ENCODE results near the gene ATP2B2. TPM values are rescaled to one million over a fixed set of nuclear protein-coding genes. Genes with fewer than 3 reads are reported as not detected.

The ATP2B2 gene
- total and polyA plus RNA-seq, 2 of the 8 experiments (the other 6 are each of a cell fraction or from before 2014, with no cell fraction given) = 0.14 to 1.2 TPM

- Histone ChIP-seq H3K36me3 (ENCODE audit: control insufficient read depth in 2 of 4, insufficient read depth in 4 of 4, low read length in 3 of 4) (no peaks in the 10 kb centered on the region), H3K9me3 (ENCODE audit: insufficient read depth in 2 of 2, low read depth in 1 of 2, low read length in 1 of 2) (peaks cover 0 to 4% of the 10 kb centered on the region in 2 experiments; a peak in 1 of 4 replicates), H3K79me2 (ENCODE audit: control insufficient read depth in 1 of 2, insufficient read depth in 2 of 2, low read length in 2 of 2) (no peaks in the 10 kb centered on the region), H2BK5ac (ENCODE audit: low read depth, low read length) (0 out of 2 replicates have a peak overlapping the region, but pooled peaks have one; percentile 44), H3K9ac (replicated peaks in 1 of 4; ENCODE audit: extremely low read depth in 1 of 4, low read depth in 3 of 4, low read length in 3 of 4) (no peak overlapping the region), H3K4me2 (ENCODE audit: insufficient read depth in 1 of 2, low read depth in 2 of 2, low read length in 2 of 2) (no peak overlapping the region), H3K79me1 (ENCODE audit: low read depth, low read length) (no peaks in the 10 kb centered on the region), H3K23me2 (ENCODE audit: low read depth, low read length) (no peaks in the 10 kb centered on the region), H3K27me3 (replicated peaks in 1 of 4; ENCODE audit: control insufficient read depth in 3 of 4, extremely low read depth in 1 of 4, insufficient read depth in 3 of 4, low read length in 3 of 4) (no peaks in the 10 kb centered on the region; a peak in 2 of 7 replicates), H3K4ac (replicated peaks; ENCODE audit: insufficient read length, low read depth, low read length) (no peak overlapping the region), H4K20me1 (replicated peaks in 1 of 2; ENCODE audit: control insufficient read depth in 1 of 2, insufficient read depth in 2 of 2, low read length in 2 of 2) (no peaks in the 10 kb centered on the region), H3K14ac (ENCODE audit: insufficient read length) (no peak overlapping the region), H2BK120ac (replicated peaks; ENCODE audit: low read depth, low read length) (no peak overlapping the region), H2AK5ac (ENCODE audit: low read depth, low read length) (no peak overlapping the region), H3K27ac (ENCODE audit: low read depth, low read length) (no peak overlapping the region), H3K18ac (ENCODE audit: extremely low read depth, low read length) (no peak overlapping the region), H3K23ac (ENCODE audit: insufficient read length) (no peak overlapping the region), H4K91ac (replicated peaks; ENCODE audit: insufficient read length, low read length) (no peak overlapping the region), H3K56ac (replicated peaks; ENCODE audit: insufficient read length, low read depth, low read length) (no peak overlapping the region), H2AFZ (ENCODE audit: low read length) (no peak overlapping the region), H4K8ac (ENCODE audit: extremely low read depth, insufficient read depth, low read length) (no peak overlapping the region), H3K4me1 (replicated peaks in 1 of 4; ENCODE audit: control insufficient read depth in 3 of 4, insufficient read depth in 4 of 4, low read length in 3 of 4) (peaks cover 0 to 5% (median 2%) of the 10 kb centered on the region in 4 experiments; a peak in 5 of 7 replicates), H3K4me3 (ENCODE audit: extremely low read depth in 1 of 4, insufficient read depth in 2 of 4, low read depth in 3 of 4, low read length in 4 of 4) (no peak overlapping the region), H4K5ac (ENCODE audit: insufficient read length, low read depth, low read length) (no peak overlapping the region), H2BK15ac (ENCODE audit: low read length) (no peak overlapping the region), H2BK20ac (ENCODE audit: low read length) (0 out of 2 replicates have a peak overlapping the region, but pooled peaks have one; percentile 48), H2BK12ac (ENCODE audit: low read depth, low read length) (no peak overlapping the region)
- ChIA-PET POLR2A (ENCODE audit: partially characterized antibody) (interaction anchor here (0.9 kb wide), 1 partner anchor 12 kb away, joined by 3 read pairs; no protein-coding TSS in a partner anchor), CTCF (ENCODE audit: partially characterized antibody) (interaction anchor here (0.9 to 1.3 kb wide), 4 partner anchors 9 to 41 kb away, joined by 3 to 4 read pairs (median 3); no protein-coding TSS in a partner anchor)
- no peak for TF ChIP-seq RXRA (IDR thresholded peaks at IDR 0.05; ENCODE audit: insufficient read depth, low read depth, low read length)
- no peak for TF ChIP-seq EZH2 (IDR thresholded peaks at IDR 0.05; ENCODE audit: low read depth, low read length, severe bottlenecking)
- no peak for TF ChIP-seq CTBP2 (IDR thresholded peaks at IDR 0.05; ENCODE audit: borderline replicate concordance, insufficient read depth, insufficient read length, low read length)
- no peak for TF ChIP-seq KDM5A (IDR thresholded peaks at IDR 0.05; ENCODE audit: low read length)
- no peak for TF ChIP-seq CBX8 (IDR thresholded peaks at IDR 0.05; ENCODE audit: borderline replicate concordance, low read depth, low read length)
- TF ChIP-seq JUND (IDR thresholded peaks at IDR 0.05; ENCODE audit: low read length) = no peak
- TF ChIP-seq GTF2F1 (IDR thresholded peaks at IDR 0.05; ENCODE audit: borderline replicate concordance, low read depth, low read length) = no peak
- no peak for TF ChIP-seq POLR2A (IDR thresholded peaks at IDR 0.05; ENCODE audit: control extremely low read depth in 1 of 2, low read depth in 2 of 2, low read length in 2 of 2)
- no peak for TF ChIP-seq BRCA1 (IDR thresholded peaks at IDR 0.05; ENCODE audit: low read depth, low read length)
- FAIRE-seq = no peak
- no peak for DNase-seq (ENCODE audit: low read depth in 1 of 2, low spot score in 2 of 2)
- 96% methylated on average over 23 of the region's 23 CpGs; no CpG with 5 or more reads in 1 of the 2 experiments for WGBS, 2 experiments (ENCODE audit: extremely low coverage in 1 of 2, insufficient coverage in 1 of 2, insufficient read length in 1 of 2, insufficient replicate concordance in 2 of 2, low coverage in 1 of 2, low lambda C conversion rate in 2 of 2, missing lambda C conversion rate in 1 of 2)
Observed at GRCh38 chr3:10375296-10376053, 129.9 kb downstream of the ATP2B2 start.

Measured in H1 (cell line).